ENCODE measurements around the gene SEC24C.
A peak's percentile ranks its signal among the peaks of the same experiment; 100 is the strongest.

- TF ChIP-seq POLR2AphosphoS5 (IDR thresholded peaks at IDR 0.05) (peak; percentile 87 to 97), CTCF (IDR thresholded peaks at IDR 0.05) (peak in 1 of 3 experiments; percentile 24), POLR2A (IDR thresholded peaks at IDR 0.05; ENCODE audit: low read depth) (peak; percentile 25)
These were observed 37.9 kb downstream of the SEC24C start, which contains the start of gene CHCHD1 for GRCh38 chr10:73781879-73782748.

Data from esophagus muscularis mucosa (tissue), 3 donors.